Testis (tissue), 2 donors: ENCODE measurements around the gene PRAF2.

Experiments used
- CTCF ChIP-seq, 3 experiments: fragments of 450-650 bp in 2 of 3; fragments of 200-600 bp in 1 of 3; sonication (generic) in 1 of 3; IDR thresholded peaks; one replicate each; pipeline ENCODE4 v1.5.1; 2016 to 2019; ENCODE audit warnings: antibody characterized with exemption in 3 of 3, mild to moderate bottlenecking in 2 of 3, moderate library complexity in 1 of 3
- POLR2A ChIP-seq: fragments of 450-650 bp; IDR thresholded peaks from one replicate; pipeline ENCODE4 v1.6.1; 2017; ENCODE audit warnings: antibody characterized with exemption, mild to moderate bottlenecking, moderate library complexity

GRCh38 chrX:49066690-49067089, 7.1 kb downstream of the PRAF2 start:
- TF ChIP-seq CTCF (IDR thresholded peaks at IDR 0.05) (no peak), POLR2A (no peak)
